RPMI8226 (cell line): Measurements from ENCODE around the gene CDC25B.
A peak's percentile ranks its signal among the peaks of the same experiment; 100 is the strongest.
"Not testable (repeated sequence)": the region's sequence is repeated elsewhere in the genome, so short reads cannot be mapped to it uniquely, and the experiment has no call there.

ENCODE experiments used
- DNase-seq: peaks from one replicate; pipeline ENCODE4 v3.0.0-alpha.2; 2015

The CDC25B gene

DNA sequence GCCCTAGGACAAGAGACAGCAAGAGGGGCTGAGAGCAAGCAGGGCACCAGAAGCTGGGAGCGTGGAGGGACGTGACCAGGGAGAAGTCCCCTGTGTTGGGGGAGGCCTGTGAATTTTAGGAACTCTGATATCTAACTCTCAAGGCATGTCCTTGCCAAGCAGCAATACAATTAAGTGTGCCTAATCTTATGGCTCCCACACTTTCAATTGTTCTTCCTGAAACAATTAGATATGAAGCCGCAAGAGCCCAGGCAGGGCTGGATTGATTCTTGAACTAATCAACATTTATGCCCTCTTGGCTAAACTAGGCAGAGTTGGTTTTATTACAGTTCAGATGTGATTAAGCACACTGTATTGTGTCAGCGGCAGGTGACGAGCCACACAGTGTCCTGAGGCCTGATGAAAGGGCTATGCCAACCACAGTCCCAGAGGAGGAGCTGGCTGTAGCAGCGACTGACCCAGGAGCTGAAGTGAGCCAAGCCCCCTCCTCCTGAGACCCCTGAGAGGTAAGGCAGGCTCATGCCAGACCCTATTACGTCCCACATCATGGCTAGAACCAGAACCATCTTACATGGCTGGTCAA is 46.3 kb downstream of the CDC25B start:
- no peak for DNase-seq

DNA sequence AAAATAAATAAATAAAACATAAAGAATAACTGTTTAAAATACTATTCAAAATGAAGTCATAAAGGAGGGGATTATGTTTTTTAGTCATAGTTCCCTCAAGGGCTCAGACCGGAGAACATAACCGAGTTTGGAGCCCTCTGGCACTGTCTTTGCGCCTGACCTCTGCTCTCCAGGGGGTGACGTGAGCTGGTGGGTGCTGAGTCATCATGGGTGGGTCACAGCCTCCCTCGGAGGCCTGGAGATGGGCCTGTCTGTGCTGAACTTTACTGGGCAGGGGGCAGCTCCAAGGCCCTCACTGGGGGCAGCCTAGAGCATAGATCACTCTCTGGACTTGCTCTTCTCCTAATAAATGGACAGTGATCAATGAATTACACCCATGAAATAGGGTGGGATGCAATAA is 47.4 kb downstream of the CDC25B start:
- DNase-seq: no peak

DNA sequence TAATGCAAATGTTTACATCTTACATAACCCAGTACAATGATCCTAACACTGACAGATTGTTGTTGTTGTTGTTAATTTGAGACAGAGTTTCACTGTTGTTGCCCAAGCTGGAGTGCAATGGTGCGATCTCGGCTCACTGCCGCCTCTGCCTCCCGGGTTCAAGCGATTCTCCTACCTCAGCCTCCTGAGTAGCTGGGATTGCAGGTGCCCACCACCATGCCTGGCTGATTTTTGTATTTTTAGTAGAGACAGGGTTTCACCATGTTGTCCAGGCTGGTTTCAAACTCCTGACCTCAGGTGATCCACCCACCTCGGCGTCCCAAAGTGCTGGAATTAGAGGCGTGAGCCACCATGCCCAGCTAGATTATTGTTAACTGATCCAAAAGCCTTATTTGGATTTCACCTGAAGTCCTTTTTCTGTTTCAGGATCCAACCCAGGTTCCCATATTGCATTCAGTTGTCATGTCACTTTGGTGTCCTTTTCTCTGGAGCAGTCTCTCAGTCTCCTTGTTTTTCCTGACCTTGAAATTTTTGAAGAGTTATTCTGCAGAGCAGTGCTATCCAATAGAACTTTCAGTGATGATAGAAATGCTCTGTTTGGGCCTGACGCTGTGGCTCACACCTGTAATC is 48.0 kb downstream of the CDC25B start:
- DNase-seq: not testable (repeated sequence)

DNA sequence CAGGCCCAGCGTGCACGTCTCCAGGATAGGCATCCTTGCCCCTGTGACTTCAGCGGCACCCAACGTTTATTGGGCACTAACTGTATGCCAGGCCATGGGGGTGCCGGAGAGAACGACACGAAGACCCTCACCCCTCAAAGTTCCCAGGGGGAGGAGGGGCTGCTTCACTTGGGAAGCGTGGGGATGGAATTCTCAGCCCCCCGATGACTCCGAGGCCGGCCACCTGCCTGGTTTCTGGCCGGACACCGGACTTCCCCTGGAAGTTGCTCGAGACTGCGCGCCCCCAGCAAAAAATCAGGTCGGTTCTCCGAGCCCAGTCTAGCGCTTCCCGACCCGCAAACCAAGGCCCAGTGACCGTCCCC is 50.2 kb downstream of the CDC25B start:
- no peak for DNase-seq

DNA sequence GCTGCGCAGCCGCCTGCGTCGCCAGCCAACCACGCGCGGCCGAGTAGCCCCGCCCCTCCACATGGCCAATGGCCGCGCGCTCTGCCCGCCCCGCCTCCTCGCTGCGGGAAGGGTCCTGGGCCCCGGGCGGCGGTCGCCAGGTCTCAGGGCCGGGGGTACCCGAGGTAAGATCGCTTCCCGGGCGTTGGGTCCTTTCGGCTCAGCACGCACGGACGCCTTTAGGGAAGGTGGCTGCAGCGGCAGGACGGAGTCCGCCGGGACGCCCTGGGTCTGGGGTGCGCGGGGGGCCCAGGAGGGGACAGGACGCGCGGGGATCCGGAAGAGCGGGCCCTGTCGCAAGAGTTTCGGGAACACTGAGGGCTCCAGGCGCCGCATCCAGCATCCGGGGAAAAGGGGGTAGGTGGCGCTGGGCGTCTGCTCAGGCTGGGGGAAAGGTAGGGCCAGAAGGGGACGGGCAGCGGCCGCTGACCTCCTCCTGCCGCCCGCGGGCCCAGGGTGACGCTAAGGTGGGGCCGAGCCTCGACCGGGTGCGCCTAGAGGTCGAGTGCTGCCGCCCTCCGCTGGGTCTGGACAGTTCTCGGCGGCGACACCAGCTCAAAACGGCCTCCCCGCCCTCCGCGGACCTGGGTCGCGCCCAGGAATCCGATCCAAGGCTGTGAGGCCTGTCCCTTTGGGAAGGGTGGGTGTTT is 50.8 kb downstream of the CDC25B start, which contains the start of gene MAVS:
Gene MAVS (plus strand): TSS at position 95 of the 689 bp plus-strand sequence. CDS start 7,791 bp downstream, outside the sequence.
- peak; percentile 92 for DNase-seq

DNA sequence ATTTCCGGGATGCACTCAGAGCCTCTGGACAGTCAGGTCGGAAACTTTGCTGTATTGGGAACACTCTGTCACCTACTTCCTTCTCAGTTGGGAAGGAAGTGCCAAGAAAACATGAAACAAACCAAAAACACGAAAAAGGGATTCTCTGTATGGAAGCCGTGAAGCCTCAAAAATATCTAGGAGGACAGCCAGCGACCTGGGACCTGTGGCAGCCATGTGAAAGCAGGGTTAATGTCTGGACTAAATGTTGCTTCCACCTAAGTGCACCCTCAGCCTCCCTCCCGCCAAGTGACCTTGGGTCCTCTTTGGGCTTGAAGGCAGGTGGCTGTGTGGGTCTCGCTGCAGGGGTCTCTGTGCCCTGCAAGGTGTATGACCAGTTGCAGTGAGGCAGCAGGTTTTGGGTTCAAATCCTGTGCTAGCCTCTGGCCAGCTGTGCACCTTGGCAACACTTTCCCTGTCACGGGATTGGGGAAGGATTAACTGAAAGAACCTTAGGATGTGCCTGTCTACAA is 51.4 kb downstream of the CDC25B start:
- no peak for DNase-seq

DNA sequence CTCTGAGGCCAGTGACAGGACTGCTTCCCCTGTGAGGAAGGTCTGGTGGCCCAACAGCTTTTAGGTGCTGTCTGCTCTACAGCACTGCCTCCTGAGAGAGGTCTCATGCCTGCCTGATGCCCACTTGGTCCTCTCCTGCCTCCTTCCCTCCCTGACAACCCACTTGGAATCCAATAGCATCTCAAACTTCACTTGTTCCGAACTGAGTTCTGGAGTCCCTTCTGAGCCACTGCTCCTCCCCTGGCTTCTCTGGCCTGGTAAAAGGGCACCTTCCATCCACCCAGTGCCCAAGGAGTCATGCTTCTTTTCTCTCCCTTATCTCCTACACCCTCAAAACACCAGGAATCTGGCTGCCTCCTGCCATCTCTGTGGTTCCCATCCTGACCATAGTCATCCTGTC is 52.5 kb downstream of the CDC25B start:
- no peak for DNase-seq

DNA sequence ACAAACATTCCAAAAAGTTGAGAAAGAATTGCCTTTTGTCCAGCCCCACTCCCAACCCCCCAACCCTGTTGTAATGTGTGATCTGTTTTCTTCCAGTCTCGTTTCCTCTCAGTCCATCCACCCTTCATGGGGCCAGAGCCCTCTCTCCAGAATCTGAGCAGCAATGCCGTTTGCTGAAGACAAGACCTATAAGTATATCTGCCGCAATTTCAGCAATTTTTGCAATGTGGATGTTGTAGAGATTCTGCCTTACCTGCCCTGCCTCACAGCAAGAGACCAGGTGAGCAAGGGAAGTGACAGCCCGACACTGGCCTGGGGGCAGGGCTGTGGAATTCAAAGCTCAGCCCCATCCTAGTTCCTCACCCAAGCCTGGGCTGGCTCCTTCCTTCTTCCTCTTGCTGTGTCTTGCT is 58.4 kb downstream of the CDC25B start:
- no peak for DNase-seq
